Measurements from ENCODE around the gene EPS8.
"Not testable (repeated sequence)": the region's sequence is repeated elsewhere in the genome, so short reads cannot be mapped to it uniquely, and the experiment has no call there.

EPS8 gene

DNA sequence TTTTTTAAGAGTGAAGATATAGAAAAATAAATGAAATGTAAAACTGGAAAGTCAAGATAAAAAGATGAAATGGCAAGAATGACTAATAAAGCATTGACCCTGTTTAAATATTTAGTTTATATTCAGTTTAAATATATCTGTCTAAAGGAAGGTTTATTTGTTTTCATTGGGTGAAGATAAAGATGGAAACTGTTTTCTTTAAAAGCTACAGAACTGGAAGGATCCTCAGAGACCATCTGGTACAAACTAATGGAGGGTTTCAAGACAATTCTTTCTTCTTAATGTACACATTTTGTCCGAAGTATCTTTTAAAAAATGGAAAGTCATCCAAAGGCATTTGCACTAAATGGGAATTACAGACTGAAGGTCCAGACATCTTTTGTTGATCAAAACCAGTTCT is 142.6 kb downstream of the EPS8 start:
- no peak for DNase-seq (ENCODE audit: low read depth)

GRCh38 chr12:15644700-15645099 is 144.5 kb downstream of the EPS8 start:
- DNase-seq (ENCODE audit: low read depth), result no peak

DNA sequence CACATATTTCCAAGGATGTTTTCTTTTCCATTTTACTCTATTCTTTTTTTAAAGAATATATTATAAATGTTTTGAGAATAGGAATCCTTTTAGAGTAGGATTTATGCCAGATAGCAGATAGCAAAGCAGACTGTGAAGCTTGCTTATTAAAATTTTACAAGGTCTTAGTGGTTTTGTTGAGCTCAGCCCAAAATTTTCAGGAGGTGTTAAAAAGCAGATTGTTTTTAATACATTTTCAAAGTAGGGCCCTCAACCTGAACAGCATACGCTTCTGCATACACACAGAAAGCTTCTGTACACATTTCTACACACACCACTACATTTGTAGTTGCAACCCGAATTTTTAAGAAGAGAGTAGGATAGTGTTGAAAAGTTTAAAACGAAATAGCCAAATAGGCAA is 151.0 kb downstream of the EPS8 start:
- DNase-seq (ENCODE audit: low read depth), result no peak

DNA sequence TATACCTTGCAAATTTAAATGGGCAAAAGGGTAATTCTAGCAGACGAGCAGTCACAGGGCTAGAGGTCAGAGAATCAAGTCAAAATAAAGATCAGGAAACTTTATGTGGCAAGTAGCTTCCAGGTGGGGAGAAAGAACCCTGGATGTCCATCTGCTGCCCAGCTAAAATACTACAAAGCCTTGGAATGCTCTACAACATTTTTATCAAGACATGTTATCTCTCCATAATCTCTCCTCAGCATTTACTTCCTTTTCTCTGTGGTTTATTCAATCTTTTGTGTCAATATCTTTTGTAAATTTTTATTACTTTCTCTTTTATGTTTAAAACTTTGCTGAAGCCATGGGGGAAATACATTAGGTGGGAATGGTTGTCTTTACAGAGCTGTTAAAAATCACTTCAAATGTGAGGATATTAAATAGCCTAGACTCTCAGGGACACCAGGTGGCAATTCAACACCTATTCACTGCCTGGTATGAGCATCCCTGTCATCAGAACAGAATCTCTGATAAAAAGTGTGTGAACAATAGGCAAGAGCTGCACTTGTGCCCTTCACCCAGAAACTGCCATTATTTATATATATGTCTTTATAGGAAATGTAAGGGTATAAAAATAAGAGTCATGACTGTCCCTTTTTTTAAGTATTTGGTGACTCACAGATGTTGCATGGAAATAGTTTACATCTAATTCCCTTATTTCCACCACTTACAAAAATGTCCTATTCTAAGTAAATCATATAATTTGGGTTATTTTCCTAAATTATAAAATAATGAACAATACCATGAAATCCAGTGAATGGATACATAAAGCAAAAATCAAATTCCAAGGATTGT is 152.9 kb downstream of the EPS8 start:
- no peak for DNase-seq (ENCODE audit: low read depth)

DNA sequence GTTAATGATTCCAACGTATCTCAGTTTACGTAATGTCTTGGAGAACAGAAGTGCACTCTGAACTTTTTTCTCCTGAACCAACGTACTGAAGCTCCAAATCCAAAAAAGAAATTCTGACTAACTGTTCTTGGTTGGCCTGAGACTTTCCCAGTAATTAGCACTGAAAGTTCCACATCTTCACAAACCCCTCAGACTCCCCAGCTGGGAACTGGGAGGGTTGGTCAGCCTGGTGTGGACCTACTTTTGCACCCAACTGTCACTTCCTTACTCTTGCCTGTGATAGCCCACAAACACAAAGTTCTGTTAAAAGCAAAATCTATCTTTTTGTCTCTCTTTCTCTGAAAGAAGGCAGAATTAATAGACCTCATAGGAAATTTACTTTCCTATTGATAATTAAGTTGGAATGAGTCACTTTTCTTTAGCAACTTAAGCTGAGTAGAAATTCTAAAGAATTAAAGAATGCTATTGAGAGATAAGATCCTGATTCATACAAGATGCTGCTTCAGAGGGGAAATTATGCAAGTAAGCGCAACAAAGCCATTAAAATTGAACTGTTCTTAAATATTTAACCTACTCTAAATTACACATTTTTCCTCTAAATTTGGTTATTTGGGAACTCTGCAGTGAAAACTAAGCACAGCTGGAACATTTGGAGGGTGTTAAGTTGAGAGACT is 155.0 kb downstream of the EPS8 start:
- DNase-seq (ENCODE audit: low read depth), result no peak

DNA sequence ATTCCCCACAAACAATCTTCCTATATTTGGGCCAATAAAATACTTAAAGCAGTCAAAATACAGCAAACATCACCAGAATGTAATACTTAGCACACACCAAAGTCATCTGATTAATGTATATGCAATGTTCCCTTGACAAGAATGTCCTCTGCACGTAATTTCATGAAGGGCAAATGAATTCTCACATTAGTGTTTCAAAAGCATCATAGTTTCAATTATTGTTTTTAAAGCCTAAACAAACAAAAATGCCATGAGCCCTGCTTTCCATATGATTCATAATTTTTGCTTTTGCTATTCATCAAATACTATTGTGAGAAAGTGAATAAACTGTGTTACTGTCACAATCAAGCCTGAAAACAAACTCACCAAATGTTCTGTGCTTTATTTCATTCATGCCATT is 156.0 kb downstream of the EPS8 start:
- no peak for DNase-seq (ENCODE audit: low read depth)

DNA sequence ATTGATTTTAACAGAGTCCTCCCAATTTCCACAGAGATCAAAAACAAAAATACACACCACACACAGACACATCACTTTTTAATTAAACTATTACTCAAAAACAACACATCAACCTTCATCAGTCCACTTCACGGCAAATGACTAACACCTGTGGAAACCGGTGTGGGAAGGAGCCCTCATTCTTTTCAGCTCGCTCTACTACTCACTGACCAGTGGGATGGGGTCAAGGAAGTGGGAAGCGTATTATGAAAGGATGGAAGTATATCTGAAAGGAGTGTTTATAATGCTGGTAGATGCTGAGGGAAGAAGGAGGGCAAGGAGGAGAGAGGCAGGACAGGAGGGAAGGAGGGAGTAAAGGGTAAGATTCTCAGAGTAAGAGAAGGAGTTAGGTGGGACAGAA is 156.5 kb downstream of the EPS8 start:
- no peak for DNase-seq (ENCODE audit: low read depth)

GRCh38 chr12:15631007-15631715 is 158.0 kb downstream of the EPS8 start:
- no peak for DNase-seq (ENCODE audit: low read depth)

DNA sequence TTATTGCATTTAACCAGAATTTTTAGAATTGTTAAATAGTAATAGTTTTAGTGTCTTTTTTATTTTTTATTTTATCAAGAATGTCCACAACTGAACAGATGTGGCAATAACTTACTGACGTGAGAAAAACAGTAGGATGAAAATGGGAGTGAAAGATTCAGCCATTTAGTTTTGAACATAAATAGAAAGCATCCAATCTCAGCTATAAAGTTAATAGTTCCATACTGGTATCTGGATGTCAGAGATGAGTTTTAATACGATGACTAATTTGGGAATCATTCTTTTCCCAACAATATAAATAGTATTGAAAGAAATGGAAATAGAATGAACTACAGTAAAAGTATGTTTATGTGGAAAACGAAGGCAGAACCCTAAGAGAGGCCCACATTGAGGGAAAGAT is 159.4 kb downstream of the EPS8 start:
- no peak for DNase-seq (ENCODE audit: low read depth)

DNA sequence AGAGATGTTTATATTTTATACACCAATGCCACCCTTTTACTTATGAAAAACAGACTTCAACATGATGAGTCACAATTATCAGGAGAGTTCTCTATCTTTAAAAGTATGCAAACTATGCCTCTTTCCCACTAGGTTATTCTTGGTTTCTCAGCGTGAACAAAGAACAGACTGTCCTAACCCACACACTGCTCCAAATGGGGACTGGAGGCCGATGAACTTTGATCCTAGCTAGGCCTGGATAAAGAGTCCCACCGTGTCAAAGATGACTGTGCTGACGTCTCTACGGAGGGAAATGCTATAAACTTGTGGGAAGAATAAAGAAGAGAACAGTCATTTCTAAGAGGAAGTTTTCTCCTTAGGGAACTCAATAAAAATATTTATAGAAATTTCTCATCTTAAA is 160.1 kb downstream of the EPS8 start:
- DNase-seq (ENCODE audit: low read depth), result no peak

DNA sequence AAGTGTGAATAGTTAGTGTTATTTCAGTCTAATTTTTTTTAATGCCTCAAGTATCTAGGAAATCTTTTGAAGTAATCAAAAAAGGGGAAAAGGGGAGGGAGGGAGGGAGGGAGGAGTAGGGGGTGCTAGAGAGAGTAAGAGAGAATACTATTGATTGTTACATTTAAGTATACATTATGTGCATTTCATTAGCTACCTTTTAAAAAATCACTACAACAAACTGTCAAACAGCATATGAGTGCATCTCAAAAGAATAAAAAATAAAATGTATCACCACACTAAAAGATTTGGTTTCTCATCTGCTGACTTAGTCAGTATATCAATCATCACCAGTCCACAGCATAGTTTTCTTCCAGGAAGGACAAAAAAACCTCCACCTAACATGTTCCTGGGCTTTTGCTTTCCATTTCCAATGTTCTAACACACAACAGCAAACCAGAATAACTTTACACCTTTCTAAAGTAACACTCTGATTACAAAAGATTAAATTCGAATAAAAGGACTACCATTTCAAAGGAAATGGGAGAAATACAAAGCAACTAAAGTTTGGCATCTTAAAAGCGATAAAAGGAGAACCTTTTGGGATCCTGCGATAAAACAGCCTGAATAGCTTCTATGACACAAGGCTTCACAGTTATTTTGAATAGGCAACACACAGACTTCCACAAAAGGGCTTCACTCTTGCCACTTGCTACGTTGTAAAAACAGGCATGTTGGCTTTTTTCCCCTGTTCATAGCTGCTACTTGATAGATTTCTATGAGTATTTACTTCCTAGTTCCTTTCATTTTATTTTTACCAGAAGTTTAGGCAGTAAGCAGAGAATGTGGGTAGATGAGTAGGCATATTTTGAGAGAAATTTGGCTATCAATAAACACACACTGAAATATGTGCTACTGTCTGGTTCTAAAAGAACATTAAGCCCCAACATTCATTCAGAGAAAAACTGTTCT is 160.9 kb downstream of the EPS8 start:
- DNase-seq (ENCODE audit: low read depth), result no peak

- DNase-seq (ENCODE audit: low read depth), result no peak
These were observed 164.1 kb downstream of the EPS8 start for GRCh38 chr12:15625075-15625474.

- DNase-seq (ENCODE audit: low read depth), result no peak
These were observed 168.2 kb downstream of the EPS8 start for GRCh38 chr12:15620741-15621539.

GRCh38 chr12:15616495-15616894 is 172.7 kb downstream of the EPS8 start:
- not testable (repeated sequence) for DNase-seq (ENCODE audit: low read depth)

- no peak for DNase-seq (ENCODE audit: low read depth)
These were observed 175.2 kb downstream of the EPS8 start for GRCh38 chr12:15613981-15614380.

DNA sequence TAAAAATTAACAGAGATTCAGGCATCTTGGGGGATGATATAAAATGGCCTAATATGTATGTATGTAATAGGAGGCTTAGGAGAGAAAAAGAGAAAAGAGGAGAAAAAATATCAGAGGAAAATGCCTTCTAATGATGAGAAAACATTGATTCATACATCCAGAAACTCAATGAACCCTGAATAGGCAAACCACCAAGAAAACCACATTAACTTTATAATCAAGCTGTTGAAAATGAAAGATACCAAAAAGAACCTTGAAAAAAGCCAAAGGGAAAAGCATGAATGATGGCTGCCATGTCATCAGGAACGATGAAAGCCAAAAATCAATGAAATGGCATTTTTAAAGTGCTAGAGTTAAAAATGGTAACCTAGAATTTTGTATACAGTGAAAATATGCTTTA is 180.2 kb downstream of the EPS8 start:
- no peak for DNase-seq (ENCODE audit: low read depth)

DNA sequence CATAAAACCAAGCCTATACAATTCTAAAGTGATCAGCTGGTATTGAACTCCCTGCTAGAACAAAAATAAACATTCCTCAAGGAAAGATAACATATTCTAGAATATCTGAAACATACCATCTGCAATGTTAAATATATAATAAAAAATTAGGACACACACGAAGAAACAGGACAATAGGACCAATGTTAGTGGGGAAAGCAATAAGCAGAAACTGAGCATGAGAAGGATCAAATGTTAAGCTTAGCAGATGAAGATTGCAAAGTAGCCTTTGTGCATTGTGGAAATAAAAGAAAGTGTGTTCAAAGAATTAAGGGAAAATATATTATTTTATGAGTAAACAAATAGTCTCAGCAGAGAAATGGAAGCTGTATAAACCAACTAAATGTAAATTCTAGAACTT is 180.8 kb downstream of the EPS8 start:
- no peak for DNase-seq (ENCODE audit: low read depth)

DNA sequence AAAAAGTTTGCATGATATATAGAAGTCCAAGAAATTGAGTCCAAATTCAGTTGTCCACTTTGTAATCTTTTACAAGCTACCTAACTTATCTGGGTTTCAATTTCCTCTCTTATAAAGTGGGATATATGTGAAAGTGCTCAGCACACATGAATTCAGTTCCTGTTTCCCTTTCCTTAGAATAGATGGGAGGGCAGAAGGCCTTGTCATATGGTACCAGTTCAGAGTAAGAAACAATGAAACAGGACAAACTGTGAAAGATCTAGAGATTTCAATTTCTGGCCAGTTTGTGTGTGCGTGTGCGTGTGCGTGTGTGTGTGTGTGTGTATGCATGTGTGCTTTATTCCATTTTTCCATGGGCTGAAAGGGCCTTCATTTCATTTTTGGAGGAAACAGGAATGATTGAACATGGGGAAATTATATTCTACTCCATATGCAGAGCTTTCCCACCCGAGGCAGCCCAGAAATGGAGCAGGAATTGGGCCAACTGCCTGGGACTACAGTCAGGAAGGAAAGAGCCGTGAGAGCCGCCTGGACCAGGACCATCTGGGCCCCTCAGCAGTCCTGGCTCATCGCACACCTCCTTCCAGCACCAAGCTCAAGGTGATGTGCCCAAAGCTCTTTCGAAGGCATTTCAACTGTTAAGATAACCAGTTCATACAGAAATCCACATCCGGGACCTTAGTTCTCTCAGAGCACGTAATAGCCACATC is 183.2 kb downstream of the EPS8 start:
- no peak for DNase-seq (ENCODE audit: low read depth)

GRCh38 chr12:15603474-15604085 is 185.6 kb downstream of the EPS8 start:
- no peak for DNase-seq (ENCODE audit: low read depth)
